Ecto neural progenitor cell (in vitro differentiated cells): ENCODE results near the gene LRRC73.
"Not testable (repeated sequence)": the region's sequence is repeated elsewhere in the genome, so short reads cannot be mapped to it uniquely, and the experiment has no call there.

Source experiments
- DNase-seq: peaks from one replicate; pipeline ENCODE4 v3.0.0-alpha.2; 2018; ENCODE audit warnings: low spot score

The LRRC73 gene

DNA sequence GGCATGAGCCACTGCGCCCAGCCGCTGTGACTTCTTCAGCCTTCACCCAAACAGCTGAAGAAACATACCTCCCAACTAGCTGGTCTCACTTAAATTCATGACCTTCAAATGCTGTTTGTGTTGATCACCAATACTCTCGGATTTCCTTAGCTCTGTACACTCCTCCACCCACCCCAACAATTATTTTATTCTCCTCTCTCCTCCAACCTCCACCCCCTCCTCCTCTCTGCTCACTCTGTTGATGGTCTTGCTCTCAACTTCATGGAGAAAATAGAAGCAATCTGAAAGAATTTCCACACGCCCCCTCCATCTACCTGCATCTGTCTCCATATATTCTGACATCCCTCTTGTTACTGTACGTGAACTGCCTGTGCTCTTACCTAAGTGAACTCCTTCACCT, 48.2 kb downstream of the LRRC73 start:
- DNase-seq: no peak

DNA sequence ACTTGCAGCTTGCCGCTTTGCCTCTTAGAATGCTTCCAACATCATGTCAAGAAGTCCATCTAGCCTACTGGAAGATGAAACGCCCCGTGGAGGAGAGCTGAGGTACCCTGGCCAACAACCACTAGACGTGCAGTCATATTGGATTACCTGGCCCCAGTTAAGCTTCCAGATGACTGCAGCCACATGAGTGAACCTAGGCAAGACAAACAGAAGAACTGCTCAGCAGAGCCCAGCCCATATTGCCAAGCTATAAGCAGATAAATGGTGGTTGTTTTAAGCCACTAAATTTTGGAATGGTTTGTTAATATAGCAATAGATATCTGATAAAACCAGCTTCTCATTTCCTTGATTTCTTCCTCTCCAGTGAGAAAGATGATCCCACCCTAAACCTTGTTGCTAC, 50.1 kb downstream of the LRRC73 start:
- DNase-seq: no peak

DNA sequence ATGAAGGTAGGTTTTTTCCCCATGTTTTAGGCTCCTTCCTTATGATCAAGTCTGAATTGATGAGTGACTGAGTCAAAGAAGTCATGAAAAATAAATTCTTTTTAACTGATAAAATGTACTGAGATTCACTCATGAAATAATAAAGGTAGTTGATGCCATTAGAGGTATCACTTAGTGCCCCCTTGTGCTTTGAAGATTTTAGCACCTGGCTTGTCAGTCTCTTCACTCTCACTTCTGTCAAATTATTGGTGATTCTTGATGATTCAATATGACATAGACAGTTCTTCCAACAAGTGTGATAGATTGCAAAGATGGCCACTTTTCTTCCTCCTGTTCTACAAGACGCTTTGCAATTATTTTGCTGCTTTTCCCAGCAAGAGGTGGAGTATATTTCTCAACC, 50.6 kb downstream of the LRRC73 start:
- DNase-seq: no peak

DNA sequence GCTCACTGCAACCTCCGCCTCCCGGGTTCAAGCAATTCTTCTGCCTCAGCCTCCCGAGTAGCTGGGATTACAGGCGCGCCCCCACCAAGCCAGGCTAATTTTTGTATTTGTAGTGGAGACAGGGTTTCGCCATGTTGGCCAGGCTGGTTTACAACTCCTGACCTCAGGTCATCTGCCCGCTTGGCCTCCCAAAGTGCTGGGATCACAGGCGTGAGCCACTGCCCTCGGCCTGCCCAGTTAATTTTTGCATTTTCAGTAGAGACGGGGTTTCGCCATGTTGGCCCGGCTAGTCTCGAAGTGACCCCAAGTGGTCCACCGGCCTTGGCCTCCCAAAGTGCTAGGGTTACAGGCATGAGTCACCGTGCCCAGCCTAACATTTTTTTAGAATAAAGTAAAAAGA, 52.0 kb downstream of the LRRC73 start:
- DNase-seq: not testable (repeated sequence)

DNA sequence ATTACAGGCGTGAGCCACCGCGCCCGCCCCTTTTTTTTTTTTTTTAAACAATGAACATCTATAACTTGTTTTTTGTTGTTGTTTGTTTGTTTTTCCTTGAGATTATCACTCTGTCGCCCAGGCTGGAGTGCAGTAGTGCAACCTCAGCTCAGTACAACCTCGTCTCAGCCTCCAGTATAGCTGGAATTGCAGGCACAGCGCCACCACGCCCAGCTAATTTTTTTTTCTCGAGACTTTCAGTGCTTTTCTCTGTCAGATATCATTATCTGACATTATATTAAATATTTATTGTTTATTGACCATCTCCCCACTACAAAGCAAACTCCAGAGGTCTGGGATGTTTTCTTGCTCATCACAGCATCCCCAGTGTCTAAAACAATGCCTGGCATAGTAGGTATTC, 52.5 kb downstream of the LRRC73 start:
- no peak for DNase-seq
